Measurements from ENCODE around the gene OGDH.
A peak's percentile ranks its signal among the peaks of the same experiment; 100 is the strongest.
"Not testable (repeated sequence)": the region's sequence is repeated elsewhere in the genome, so short reads cannot be mapped to it uniquely, and the experiment has no call there.

Gene OGDH

DNA sequence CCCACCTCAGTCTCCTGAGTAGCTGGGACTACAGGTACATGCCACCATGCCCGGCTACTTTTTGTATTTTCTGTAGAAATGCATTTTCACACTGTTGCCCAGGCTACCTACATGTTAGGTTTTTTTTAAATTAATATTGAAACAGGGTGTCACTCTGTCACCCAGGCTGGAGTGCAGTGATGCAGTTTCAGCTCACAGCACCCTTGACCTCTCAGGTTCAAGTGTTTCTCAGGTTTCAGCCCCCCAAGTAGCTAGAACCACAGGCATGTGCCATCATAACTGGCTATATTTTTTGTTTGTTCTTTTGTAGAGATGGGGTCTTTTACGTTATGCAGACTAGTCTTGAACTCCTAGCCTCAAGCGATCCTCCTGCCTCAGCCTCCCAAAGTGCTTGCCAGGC is 109.8 kb downstream of the OGDH start:
- TF ChIP-seq, protein P1, sequence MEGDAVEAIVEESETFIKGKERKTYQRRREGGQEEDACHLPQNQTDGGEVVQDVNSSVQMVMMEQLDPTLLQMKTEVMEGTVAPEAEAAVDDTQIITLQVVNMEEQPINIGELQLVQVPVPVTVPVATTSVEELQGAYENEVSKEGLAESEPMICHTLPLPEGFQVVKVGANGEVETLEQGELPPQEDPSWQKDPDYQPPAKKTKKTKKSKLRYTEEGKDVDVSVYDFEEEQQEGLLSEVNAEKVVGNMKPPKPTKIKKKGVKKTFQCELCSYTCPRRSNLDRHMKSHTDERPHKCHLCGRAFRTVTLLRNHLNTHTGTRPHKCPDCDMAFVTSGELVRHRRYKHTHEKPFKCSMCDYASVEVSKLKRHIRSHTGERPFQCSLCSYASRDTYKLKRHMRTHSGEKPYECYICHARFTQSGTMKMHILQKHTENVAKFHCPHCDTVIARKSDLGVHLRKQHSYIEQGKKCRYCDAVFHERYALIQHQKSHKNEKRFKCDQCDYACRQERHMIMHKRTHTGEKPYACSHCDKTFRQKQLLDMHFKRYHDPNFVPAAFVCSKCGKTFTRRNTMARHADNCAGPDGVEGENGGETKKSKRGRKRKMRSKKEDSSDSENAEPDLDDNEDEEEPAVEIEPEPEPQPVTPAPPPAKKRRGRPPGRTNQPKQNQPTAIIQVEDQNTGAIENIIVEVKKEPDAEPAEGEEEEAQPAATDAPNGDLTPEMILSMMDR (IDR thresholded peaks at IDR 0.05; ENCODE audit: control insufficient read depth, insufficient read depth, low read depth, low read length, missing control alignments) = no peak
- no peak for DNase-seq (ENCODE audit: low read depth)
- no peak overlapping the region for H3K4me3 ChIP-seq (ENCODE audit: control insufficient read depth, low read depth, low read length)

GRCh38 chr7:44720301-44720700 is 113.9 kb downstream of the OGDH start:
- TF ChIP-seq, protein P1 (IDR thresholded peaks at IDR 0.05; ENCODE audit: control insufficient read depth, insufficient read depth, low read depth, low read length, missing control alignments) = no peak
- no peak overlapping the region for H3K4me3 ChIP-seq (ENCODE audit: control insufficient read depth, low read depth, low read length)
- no peak for DNase-seq (ENCODE audit: low read depth)

DNA sequence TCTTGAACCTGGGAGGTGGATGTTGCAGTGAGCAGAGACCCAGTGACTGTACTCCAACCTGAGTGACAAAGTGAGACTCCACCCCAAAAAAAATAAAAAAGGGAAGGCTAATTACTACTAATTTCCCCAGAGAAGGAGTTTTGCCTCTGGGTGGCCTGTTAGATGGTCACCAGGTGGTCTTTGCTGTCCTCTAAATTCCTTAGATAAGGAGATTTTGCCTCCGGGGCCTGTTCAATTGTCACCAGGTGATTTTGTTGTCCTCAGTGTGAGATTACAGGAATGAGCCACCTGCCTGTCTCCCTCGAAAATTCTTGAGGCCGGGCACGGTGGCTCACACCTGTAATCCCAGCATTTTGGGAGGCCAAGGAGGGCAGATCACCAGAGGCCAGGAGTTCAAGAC is 117.8 kb downstream of the OGDH start:
- no peak overlapping the region for H3K4me3 ChIP-seq (ENCODE audit: control insufficient read depth, low read depth, low read length)
- TF ChIP-seq, protein P1 (IDR thresholded peaks at IDR 0.05; ENCODE audit: control insufficient read depth, insufficient read depth, low read depth, low read length, missing control alignments) = no peak
- no peak for DNase-seq (ENCODE audit: low read depth)

- not testable (repeated sequence) for DNase-seq (ENCODE audit: low read depth)
Measured at GRCh38 chr7:44726250-44726649, 119.8 kb downstream of the OGDH start.

DNA sequence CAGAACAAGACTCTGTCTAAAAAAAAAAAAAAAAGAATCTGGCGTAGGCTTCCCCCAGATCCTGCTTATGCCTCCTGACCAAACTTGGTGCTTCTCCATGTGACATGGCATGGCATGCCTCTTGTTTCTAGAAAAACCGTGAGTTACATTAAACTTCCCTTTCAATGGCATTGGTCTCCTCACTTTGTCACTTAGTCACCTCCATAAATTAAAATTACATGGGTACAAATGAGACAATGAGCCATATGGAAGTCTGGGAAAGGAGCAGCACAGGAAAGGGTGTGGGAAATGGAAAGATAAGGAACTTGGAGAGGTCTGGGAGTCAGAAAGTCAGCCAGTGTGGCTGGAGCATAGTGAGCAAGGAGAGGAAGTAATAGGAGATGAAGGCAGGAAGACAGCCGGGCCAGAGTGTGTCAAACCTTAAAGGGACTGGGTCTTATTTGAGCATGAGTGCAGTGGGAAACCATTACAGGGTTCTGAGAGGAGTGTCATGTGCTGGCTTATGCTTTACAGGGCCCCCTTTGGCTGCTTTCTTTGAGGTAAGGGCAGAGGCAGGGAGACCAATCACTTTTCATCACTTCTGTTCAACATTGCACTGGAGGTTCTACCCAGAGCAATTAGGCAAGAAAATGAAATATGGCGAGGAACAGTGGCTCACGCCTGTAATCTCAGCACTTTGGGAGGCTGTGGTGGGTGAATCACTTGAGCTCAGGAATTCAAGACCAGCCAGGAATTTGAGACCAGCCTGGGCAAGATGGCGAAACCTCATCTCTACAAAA is 120.9 kb downstream of the OGDH start:
- TF ChIP-seq, protein P1 (IDR thresholded peaks at IDR 0.05; ENCODE audit: control insufficient read depth, insufficient read depth, low read depth, low read length, missing control alignments) = no peak
- H3K4me3 ChIP-seq (ENCODE audit: control insufficient read depth, low read depth, low read length) = no peak overlapping the region
- peak; percentile 67 for DNase-seq (ENCODE audit: low read depth)

More at GRCh38 chr7:44726250-44726649, 119.8 kb downstream of the OGDH start:
- H3K4me3 ChIP-seq (ENCODE audit: control insufficient read depth, low read depth, low read length) = not testable (repeated sequence)

DNA sequence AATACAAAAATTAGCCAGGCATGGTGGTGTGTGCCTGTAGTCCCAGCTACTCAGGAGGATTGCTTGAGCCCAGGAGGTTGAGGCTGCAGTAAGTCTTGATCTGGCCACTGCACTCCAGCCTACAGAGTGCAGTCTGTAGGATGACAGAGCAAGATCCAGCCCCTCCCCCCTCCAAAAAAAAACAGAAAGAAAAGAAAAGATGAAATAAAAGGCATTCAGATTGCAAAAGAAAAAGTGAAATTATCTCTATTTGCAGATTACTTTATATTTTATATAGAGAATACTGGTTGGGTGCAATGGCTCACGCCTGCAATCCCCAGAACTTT is 121.5 kb downstream of the OGDH start:
- TF ChIP-seq, protein P1 (IDR thresholded peaks at IDR 0.05; ENCODE audit: control insufficient read depth, insufficient read depth, low read depth, low read length, missing control alignments) = no peak
- H3K4me3 ChIP-seq (ENCODE audit: control insufficient read depth, low read depth, low read length) = no peak overlapping the region
- DNase-seq (ENCODE audit: low read depth) = no peak

- no peak overlapping the region for H3K4me3 ChIP-seq (ENCODE audit: control insufficient read depth, low read depth, low read length)
- DNase-seq (ENCODE audit: low read depth) = no peak
- TF ChIP-seq, protein P1 (IDR thresholded peaks at IDR 0.05; ENCODE audit: control insufficient read depth, insufficient read depth, low read depth, low read length, missing control alignments) = no peak
Measured at GRCh38 chr7:44729949-44730590, 123.6 kb downstream of the OGDH start.

- H3K4me3 ChIP-seq (ENCODE audit: control insufficient read depth, low read depth, low read length); DNase-seq (ENCODE audit: low read depth): not testable (repeated sequence)
Measured at GRCh38 chr7:44732971-44733370, 126.5 kb downstream of the OGDH start.

Data from AG09309 (cell line).